Breast epithelium (tissue), 4 donors: ENCODE measurements around the gene STAB2. TPM values are rescaled to one million over a fixed set of nuclear protein-coding genes. Genes with fewer than 3 reads are reported as not detected.

Experiments used
- DNase-seq, 2 donors: peaks; one replicate each; pipeline ENCODE4 v3.0.0-alpha.2; 2019; ENCODE audit warnings: low spot score in 2 of 2
- H3K27ac ChIP-seq, 2 donors: fragments of 200-600 bp; sonication (generic) in 1 of 2; one replicate each; pipeline ENCODE4 v1.5.1; 2016 to 2019; ENCODE audit warnings: mild to moderate bottlenecking in 1 of 2
- H3K27me3 ChIP-seq, 2 donors: fragments of 200-600 bp; sonication (generic) in 1 of 2; one replicate each; pipeline versions ENCODE4 v1.5.1 to v1.6.0; 2017 to 2019; ENCODE audit warnings: control low read depth in 1 of 2, mild to moderate bottlenecking in 1 of 2
- H3K36me3 ChIP-seq: fragments of 200-600 bp; one replicate; pipeline ENCODE4 v1.5.1; 2019
- H3K4me1 ChIP-seq, 2 donors: fragments of 200-600 bp; sonication (generic); one replicate each; pipeline ENCODE4 v1.5.1; 2016 to 2019; ENCODE audit warnings: control low read depth in 1 of 2
- H3K4me3 ChIP-seq, 3 donors: fragments of 200-600 bp; sonication (generic); 1 replicate in 2 of 3; 2 replicates in 1 of 3; pipeline ENCODE4 v1.5.1; 2016 to 2019; ENCODE audit warnings: mild to moderate bottlenecking in 3 of 3, moderate library complexity in 2 of 3
- H3K9me3 ChIP-seq, 2 donors: fragments of 200-600 bp; sonication (generic) in 1 of 2; one replicate each; pipeline ENCODE4 v1.5.1; 2016 to 2019; ENCODE audit warnings: control low read depth in 1 of 2
- POLR2A ChIP-seq: fragments of 450-650 bp; IDR thresholded peaks from one replicate; pipeline ENCODE4 v1.6.1; 2016; ENCODE audit warnings: antibody characterized with exemption, mild to moderate bottlenecking, moderate library complexity
- POLR2AphosphoS5 ChIP-seq, 3 donors: sonication (generic); formaldehyde crosslinking; IDR thresholded peaks; one replicate each; pipeline ENCODE4 v1.6.1; 2017; ENCODE audit warnings: antibody characterized with exemption in 3 of 3
- intact Hi-C: fragments of 100-400 bp; cut with DNase I; formaldehyde crosslinking; loops from one replicate; pipeline ENCODE4 v1.15.1; 2023; ENCODE audit warnings: low total_unique reads
- total RNA-seq, 3 donors: library from RNA; depleted of rRNA; stranded (reverse); fragments of >200 nt; gene quantifications; one replicate each; pipeline ENCODE4 v1.1.0, GENCODE V29; 2016
- TF ChIP-seq, protein P1 (sequence below), 3 donors: fragments of 450-650 bp; IDR thresholded peaks; one replicate each; pipeline ENCODE4 v1.5.1; 2016 to 2017; ENCODE audit warnings: antibody characterized with exemption in 3 of 3, mild to moderate bottlenecking in 3 of 3, moderate library complexity in 3 of 3

STAB2 gene
- total RNA-seq, 3 donors from 2014 or later = under 0.01 to 2.5 (median 0.16) TPM

DNA sequence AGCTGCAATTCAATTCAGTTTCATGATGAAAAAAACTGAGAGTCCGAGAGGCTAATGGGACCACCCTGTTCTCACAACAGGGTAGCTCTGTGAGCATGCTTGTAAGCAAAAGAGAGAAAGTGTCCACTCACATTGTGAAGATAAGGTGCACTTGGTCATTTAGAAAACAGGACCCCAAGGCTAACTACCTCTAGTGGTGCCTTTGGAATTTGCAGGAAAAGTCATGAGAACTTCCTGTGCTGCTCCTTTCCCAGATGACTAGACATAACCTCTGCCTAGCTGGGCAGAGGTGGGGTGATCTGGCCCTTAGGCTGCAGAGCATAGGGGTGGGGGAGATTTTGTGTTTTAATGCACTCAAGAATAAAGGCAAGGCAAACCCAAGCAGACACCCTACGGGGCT lies 118.9 kb downstream of the STAB2 start:
- TF ChIP-seq POLR2A = no peak
- no peak for TF ChIP-seq POLR2AphosphoS5 (IDR thresholded peaks at IDR 0.05)
- TF ChIP-seq, protein P1, sequence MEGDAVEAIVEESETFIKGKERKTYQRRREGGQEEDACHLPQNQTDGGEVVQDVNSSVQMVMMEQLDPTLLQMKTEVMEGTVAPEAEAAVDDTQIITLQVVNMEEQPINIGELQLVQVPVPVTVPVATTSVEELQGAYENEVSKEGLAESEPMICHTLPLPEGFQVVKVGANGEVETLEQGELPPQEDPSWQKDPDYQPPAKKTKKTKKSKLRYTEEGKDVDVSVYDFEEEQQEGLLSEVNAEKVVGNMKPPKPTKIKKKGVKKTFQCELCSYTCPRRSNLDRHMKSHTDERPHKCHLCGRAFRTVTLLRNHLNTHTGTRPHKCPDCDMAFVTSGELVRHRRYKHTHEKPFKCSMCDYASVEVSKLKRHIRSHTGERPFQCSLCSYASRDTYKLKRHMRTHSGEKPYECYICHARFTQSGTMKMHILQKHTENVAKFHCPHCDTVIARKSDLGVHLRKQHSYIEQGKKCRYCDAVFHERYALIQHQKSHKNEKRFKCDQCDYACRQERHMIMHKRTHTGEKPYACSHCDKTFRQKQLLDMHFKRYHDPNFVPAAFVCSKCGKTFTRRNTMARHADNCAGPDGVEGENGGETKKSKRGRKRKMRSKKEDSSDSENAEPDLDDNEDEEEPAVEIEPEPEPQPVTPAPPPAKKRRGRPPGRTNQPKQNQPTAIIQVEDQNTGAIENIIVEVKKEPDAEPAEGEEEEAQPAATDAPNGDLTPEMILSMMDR (IDR thresholded peaks at IDR 0.05) = no peak
- Histone ChIP-seq H3K27me3 (no peaks in the 10 kb centered on the region), H3K27ac (no peak overlapping the region), H3K4me3 (no peak overlapping the region), H3K4me1 (no peaks in the 10 kb centered on the region), H3K9me3 (no peaks in the 10 kb centered on the region), H3K36me3 (no peaks in the 10 kb centered on the region)
- intact Hi-C loops = no loop called here
- DNase-seq = no peak

DNA sequence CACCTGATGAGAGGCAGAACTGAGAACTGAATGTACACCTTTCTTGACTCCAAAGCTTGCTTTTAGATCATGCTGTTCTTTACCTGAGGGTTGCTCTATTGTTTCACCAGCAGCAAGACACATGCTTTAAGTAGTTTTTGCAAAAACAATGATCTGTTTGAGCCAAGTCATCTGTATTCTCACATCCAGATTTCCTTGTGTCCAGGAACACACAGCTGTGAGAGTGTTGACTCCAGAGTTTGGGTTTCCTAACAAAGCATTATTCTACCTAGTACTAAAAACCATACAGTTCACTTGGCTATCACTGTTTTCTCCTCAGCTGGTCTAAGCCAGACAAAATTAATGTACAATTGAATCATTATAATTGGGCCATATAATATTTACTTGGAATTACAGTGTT lies 120.4 kb downstream of the STAB2 start:
- no peak overlapping the region for H3K4me3 ChIP-seq
- DNase-seq = no peak
- no peaks in the 10 kb centered on the region for H3K4me1 ChIP-seq
- no peak overlapping the region for H3K27ac ChIP-seq
- no peaks in the 10 kb centered on the region for H3K27me3 ChIP-seq
- H3K9me3 ChIP-seq = no peaks in the 10 kb centered on the region
- TF ChIP-seq POLR2AphosphoS5 (IDR thresholded peaks at IDR 0.05) (no peak), POLR2A (no peak)
- TF ChIP-seq, protein P1 (IDR thresholded peaks at IDR 0.05) = no peak
- no peaks in the 10 kb centered on the region for H3K36me3 ChIP-seq
- intact Hi-C loops = no loop called here

DNA sequence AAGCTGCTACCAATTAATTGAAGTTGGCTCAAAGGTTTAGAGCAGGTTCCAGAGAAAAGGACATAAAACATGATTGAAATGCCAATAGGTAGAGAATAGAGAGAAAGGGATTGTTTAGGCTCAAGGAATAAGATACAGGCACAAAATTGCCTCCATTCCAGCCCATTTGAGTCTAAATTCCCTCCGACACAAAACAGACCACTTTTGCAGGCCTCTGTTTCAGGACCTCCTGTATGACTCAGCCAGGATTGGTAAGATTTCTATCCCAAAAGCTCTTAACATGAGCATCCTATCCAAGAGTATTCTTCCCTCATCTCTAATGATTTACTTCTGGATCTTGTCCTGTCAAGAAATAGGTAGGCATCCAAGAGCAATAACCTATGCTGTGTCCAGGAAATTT lies 123.5 kb downstream of the STAB2 start:
- no peaks in the 10 kb centered on the region for H3K9me3 ChIP-seq
- TF ChIP-seq POLR2AphosphoS5 (IDR thresholded peaks at IDR 0.05) (no peak), POLR2A (no peak)
- TF ChIP-seq, protein P1 (IDR thresholded peaks at IDR 0.05) = no peak
- H3K27ac ChIP-seq = no peak overlapping the region
- H3K4me3 ChIP-seq = no peak overlapping the region
- H3K4me1 ChIP-seq = no peaks in the 10 kb centered on the region
- intact Hi-C loops = no loop called here
- H3K27me3 ChIP-seq = no peaks in the 10 kb centered on the region
- DNase-seq = no peak
- H3K36me3 ChIP-seq = no peaks in the 10 kb centered on the region

DNA sequence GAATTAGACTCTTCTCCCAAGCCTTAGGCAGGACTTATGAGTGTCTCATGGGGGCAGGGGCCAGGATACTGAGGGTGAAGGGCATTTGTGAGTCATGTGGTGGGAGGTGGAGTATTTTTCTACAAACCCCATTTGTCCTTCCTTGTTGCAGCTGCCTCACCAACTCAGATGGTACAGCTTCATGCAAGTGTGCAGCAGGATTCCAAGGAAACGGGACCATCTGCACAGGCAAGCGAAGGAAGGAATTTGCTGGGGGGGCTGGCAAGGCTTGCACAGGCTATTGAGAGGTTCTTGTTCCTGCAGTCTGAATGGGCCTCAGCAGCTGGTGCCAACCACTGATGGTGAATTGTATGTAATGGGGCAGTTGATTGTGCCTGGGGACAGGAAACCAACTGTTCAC lies 125.1 kb downstream of the STAB2 start:
- Histone ChIP-seq H3K27me3 (no peaks in the 10 kb centered on the region), H3K4me1 (no peaks in the 10 kb centered on the region), H3K27ac (no peak overlapping the region), H3K4me3 (no peak overlapping the region), H3K36me3 (no peaks in the 10 kb centered on the region), H3K9me3 (no peaks in the 10 kb centered on the region)
- no peak for DNase-seq
- intact Hi-C loops = no loop called here
- TF ChIP-seq POLR2A (no peak), POLR2AphosphoS5 (IDR thresholded peaks at IDR 0.05) (no peak)
- TF ChIP-seq, protein P1 (IDR thresholded peaks at IDR 0.05) = no peak

DNA sequence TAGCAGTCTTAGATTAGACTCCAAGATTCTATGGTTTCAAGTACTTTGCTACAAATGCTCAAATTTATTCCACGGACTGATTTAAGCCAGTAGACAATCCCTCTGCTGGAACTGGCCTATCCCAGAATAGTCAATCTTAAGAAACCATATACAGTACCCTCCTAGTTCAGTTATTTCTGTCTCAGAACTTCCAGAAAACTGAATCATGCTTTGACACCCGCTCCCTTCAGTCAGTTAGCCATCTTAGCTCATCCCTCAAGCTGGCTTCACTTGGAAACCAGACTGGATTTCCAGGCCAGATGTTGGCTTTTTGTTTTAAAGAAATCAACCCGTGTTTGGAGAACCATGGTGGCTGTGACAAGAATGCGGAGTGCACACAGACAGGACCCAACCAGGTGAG lies 128.4 kb downstream of the STAB2 start:
- Histone ChIP-seq H3K27ac (no peak overlapping the region), H3K36me3 (no peaks in the 10 kb centered on the region), H3K9me3 (no peaks in the 10 kb centered on the region), H3K4me1 (no peaks in the 10 kb centered on the region), H3K4me3 (no peak overlapping the region), H3K27me3 (no peaks in the 10 kb centered on the region)
- no peak for DNase-seq
- intact Hi-C loops = no loop called here
- TF ChIP-seq POLR2AphosphoS5 (IDR thresholded peaks at IDR 0.05) (no peak), POLR2A (no peak)
- TF ChIP-seq, protein P1 (IDR thresholded peaks at IDR 0.05) = no peak
